Camera-type eye (tissue), 1 donor: ENCODE measurements around the gene C3orf49. TPM values are rescaled to one million over a fixed set of nuclear protein-coding genes. Genes with fewer than 3 reads are reported as not detected.

Experiments used
- total RNA-seq: library from RNA; depleted of rRNA; stranded (reverse); fragments of >200 nt; gene quantifications from one replicate; pipeline ENCODE4 v1.2.3, GENCODE V29; 2014

C3orf49 gene, protein sequence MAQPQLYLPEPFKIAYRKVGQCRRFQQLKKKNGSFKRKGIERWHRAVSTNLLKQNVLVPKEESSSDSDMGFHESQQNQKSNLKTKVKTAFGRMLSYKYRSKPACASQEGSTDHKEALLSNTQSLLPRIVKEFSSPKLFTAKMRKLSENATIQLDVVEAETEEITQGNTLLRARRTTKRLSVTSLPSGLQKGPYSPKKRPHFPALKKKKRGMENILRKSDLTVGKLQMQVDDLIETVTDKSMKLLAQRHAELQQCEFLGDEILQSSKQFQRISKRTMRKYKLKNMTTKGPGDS
- total RNA-seq: not detected

DNA sequence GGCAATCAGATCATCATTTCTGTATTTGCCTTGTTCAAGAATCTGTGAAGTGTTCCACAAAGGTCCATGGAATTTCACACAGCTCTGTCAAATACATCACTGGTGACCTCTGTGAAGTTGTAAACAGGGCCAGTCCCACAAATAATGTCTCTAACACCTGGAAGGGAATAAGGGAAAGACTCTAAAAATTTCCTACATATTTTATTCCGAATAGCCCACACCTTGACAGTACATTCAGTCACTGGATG is at the start of gene C3orf49:
Gene C3orf49 (plus strand): TSS at position 149 of the 248 bp plus-strand sequence. CDS start 173 bp downstream, outside the sequence.

DNA sequence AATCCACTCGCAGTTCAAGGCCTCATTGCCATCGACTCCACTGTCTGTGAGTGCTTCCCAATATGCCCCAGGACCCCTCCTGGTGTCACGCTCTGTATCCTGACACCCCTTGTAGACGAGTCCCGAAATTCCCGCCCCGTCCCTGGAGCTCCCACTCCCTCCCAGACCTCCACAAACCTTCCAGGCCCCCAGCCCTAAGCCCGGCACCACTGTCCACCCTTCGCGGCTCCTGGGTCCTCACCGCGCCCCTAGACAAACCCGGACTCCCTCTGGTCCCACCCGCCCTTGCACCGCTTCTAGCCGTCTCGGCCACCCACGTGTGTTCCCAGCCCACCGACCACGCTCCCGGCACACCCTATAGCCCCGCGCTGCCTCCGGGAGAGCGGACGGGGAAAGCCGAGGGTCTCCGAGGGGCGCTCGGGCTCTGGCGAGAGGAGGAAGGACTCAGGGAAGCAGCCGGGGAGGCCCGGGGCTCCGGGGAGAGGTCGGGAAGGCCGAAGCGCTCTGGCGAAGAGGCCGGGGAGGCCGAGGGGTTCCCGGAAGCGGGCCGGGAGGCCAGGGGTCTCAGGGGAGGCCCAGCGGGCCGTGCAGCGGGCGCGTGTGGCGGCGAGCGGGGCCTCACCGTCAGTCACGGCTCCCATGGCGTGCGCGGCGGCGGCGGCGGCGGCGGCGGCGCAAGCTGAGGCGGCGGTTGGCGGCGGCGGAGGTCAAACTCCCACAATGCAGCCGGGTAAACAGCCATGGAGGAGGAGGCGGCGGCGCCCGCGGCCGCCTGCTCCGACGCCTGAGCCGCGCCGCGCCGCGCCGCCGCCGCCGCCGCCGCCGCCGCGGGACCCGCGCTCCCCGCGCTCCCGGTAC is 44.3 kb downstream of the C3orf49 start, which contains the start of the genes ATXN7 and THOC7:
Gene ATXN7 (plus strand): TSS at position 718 of the 858 bp plus-strand sequence. CDS start 48,732 bp downstream, outside the sequence.
Gene THOC7 (minus strand): TSS at position 656 of the 858 bp plus-strand sequence. CDS start 15 bp downstream, at position 641.

Other genes with a start within 250 kb of the C3orf49 start
- not detected for gene SNTN, start 166.6 kb upstream of the C3orf49 start, total RNA-seq
- 48.3 TPM for gene THOC7, start 44.5 kb downstream of the C3orf49 start, total RNA-seq
- gene ATXN7, start 44.6 kb downstream of the C3orf49 start, total RNA-seq: 32.7 TPM
- gene SCAANT1, start 93.1 kb downstream of the C3orf49 start, total RNA-seq: not detected
- 75.5 TPM for gene PSMD6, start 204.2 kb downstream of the C3orf49 start, total RNA-seq